GM19328 (cell line): ENCODE results near the gene ENG.
"Not testable (repeated sequence)": the region's sequence is repeated elsewhere in the genome, so short reads cannot be mapped to it uniquely, and the experiment has no call there.

Source experiments
- ATAC-seq: cut with Tn5 transposase; IDR thresholded peaks from one replicate; pipeline ENCODE4 v1.9.1; 2021; ENCODE audit warnings: mild to moderate bottlenecking, moderate library complexity; ENCODE audit not compliant: unreplicated experiment

The ENG gene

DNA sequence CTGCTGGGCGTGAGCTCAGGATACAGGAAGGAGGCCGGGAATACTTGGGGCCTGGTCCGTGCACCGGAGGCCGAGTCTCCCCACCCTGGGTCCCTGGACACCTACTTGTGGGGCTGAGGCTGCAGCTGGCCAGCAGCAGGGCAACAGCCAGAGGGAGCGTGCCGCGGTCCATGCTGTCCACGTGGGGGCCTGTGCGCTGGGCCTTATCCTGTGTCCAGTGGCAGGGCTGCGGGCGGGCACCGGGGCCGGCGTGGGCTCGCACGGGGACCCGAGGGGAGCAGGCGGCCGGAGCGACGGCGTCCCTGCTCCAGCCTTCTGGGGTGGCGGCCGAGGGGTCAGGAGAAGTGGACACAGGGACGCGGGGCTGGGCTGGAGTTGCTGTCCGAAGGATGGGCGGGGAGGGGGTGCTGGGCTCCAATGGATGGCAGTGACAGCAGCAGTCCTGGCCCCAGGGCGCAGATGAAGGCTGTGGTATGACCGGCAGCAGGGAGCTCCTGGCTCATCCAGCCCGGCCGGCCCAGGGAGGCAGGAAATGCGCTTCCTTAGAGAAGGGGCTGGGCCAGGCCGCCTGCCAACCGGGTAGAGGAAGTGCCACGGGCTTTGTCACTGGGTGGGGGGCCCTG lies at the start of gene ENG:
ENG (minus strand) TSS at position 475 of the 623 bp plus-strand sequence; CDS start at position 172, 303 bp downstream.
- no peak for ATAC-seq

DNA sequence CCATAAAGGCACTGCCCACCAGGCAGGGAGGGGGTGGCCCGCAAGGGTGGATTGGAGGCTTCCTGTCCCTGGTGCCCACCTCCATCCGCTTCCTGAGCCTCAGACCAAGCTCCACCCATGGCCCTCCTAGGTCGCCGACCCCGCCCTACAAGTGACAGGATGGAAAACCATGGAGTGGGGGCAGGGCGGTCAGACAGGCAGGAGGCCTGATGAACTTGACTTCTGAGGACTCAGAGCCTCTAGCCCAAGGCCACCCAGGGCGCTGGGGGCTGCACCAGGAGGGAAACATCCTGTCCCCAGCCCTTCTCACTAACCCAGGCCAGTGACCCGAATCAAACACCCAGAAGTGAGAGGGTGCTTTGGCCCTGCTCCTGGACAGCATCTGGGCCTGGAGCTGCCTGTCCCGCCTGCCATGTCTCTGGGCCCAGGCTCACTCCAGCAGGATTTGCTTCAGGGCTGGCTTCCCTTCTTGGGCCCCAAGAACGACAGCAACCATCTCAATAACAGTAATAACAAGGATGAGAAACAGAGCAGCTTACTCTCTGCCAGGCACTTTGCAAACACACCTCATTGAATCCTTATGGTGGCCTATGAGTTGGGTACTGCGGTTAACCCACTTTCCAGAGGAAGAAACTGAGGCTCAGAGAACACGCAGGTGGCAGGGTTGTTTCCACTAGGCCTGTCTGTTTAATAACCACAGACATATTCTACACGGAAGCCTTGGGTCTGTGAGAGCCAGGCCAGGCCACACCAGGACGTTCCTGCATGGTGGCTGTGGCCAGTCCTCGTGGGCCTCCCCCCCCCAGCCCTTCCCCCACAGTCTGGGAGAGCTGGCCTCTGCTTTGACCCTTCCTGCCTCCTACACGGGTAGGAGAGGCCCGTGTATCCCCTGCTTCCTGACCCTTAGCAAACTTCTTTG lies 49.4 kb upstream of the ENG start:
- ATAC-seq = no peak

GRCh38 chr9:127899128-127899943 lies 44.9 kb upstream of the ENG start, which contains the start of gene ST6GALNAC6:
Gene ST6GALNAC6, minus strand, starts transcription at chr9:127899603. Its CDS starts 1,622 bp downstream, at chr9:127897981.
- ATAC-seq = peak; percentile 66

- ATAC-seq = no peak
Measured at GRCh38 chr9:127898433-127899127, 44.1 kb upstream of the ENG start.

DNA sequence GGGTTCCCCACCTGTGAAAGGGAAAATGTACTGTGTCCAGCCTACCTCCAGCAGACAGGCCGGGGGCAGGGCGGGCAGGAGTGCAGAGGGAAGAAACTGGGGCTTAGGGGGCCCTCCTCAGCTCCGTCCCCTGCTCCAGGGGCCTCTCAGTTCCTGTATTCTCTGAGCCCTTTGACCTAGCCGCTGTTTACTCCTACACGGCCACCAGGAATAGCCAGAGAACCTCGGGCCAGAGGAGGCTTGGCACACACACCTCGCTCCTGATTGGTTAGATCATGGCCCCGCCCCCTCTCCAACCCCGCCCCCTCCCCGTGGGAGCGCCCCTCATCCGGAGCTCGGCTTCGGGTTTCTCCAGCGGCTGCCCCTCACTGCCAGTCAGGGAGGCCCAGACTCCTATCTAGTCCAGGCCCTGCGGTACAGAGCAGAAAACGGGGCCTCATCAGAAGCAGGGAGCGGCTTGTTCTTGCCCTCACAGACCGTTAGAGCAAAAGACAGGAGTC lies 42.8 kb upstream of the ENG start:
- no peak for ATAC-seq

DNA sequence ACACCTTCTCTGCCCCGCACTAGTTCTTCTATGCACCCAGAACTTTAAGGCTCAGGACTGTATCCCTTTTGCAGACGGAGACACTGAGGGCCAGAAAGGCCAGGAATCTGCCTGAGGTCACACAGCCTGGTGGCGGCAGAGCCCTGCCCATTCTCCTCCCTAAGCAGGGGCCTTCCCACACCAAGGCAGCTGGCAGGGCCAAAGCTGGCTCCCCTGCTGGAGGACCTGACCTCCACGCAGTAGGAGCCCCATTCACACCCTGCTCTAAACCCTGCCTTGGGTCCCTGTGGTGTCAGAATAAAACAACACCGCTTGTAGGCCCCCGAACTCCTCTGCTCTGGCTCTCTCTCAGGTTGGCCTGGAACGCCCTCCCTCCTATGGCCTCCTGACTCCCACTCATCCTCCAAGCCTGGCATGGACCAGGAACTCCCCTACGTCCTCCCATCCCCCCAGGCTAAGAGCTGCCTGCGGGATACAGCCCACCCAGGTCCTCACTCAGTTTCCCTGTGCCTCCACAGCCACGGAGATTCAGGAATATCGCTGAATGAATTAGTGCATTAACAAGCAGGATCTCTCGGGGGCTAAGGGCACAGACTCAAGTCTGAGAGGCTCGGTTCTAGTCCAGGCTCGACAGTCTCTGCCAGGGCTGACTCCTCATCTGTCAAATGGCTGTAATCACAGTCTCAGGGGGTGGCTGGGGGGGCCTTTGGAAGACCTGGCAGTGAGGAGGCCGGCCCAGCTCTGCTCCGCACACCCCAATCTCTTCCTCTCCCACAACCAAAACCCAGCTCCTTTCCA lies 42.1 kb upstream of the ENG start:
- no peak for ATAC-seq

DNA sequence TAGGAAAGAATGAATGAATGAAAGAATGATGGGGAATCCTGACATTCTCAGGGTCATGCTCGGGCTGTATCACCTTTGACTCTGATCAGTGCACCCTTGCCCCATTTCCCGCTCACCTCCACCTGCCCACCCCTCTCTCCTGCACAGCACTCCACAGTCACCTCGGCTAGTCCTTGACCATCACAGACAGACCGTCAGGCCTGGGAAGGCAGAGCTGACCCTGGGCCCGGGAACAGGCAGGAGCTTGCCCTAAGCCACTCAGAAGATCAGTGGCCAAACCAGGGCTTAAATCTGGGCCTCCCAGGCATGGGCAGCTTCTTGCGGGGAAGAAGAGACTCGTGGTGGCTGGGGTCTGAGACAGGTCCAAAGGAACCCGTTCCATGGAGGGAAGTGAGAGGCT lies 41.4 kb upstream of the ENG start:
- ATAC-seq = no peak

DNA sequence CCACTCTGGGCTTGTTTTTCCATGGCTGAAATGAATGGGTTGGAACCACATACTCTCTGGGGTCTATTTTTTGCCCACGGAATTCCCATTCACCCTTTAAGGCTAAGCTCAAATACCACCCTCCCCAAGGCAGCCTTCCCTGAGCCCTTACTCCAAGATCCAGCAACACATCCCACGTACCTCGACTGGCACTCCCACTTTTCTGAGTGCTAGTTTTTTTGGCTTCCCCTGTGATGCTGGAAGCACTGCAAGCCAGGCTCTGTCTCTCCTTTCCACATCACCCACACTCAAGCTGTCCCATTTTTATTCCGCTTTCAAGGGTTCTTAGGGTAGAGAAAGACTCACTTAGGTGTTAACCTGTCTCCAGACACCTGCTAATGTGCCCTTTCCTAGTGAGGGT lies 38.9 kb upstream of the ENG start:
- ATAC-seq = no peak

DNA sequence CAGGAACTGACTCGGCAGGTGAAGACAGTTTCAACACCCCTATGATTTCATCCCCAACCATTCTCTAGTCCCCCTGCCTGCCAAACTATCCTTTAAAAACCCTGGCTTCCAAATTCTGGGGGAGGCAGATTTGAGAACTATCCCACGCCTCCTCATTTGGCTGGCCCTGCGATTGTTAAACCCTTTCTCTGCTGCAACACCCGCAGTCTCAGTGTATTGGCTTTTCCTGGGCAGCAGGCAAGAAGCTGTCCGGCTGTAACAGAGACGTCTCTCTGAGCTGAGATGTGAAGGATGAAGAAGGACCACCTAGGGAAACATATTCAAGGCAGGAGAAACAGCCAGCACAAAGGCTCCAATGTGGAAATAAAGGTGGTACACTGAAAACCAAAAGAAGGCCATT lies 38.4 kb upstream of the ENG start:
- no peak for ATAC-seq

GRCh38 chr9:127890053-127890452 lies 35.6 kb upstream of the ENG start:
- no peak for ATAC-seq

GRCh38 chr9:127887792-127888191 lies 33.3 kb upstream of the ENG start:
- ATAC-seq = no peak

GRCh38 chr9:127886401-127886972 lies 32.0 kb upstream of the ENG start:
- ATAC-seq = no peak

GRCh38 chr9:127885508-127886281 lies 31.2 kb upstream of the ENG start:
- no peak for ATAC-seq

DNA sequence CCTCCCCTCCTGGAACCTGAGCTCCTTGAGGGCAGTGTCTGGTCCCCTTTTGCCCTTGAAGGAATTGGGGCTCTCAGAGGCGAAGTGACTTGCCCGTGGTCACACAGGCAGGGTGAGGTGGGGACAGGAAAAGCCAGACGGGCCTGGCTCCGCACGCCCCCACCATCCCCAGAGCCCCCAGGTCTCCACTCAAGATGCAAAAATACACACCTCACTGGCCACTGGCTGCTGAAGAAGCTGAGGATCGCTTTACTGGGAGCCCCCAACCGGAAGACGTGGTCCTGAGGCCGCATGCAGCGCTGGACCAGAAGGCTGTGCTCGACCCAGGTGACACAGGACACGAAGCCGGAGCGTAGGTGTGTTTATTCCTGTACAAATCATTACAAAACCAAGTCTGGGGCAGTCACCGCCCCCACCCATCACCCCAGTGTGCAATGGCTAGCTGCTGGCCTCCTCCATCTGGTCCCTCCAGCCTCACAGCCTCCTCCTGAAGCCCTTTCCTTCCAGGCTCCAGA lies 30.6 kb upstream of the ENG start:
- no peak for ATAC-seq

- ATAC-seq = no peak
Measured at GRCh38 chr9:127884427-127884911, 30.0 kb upstream of the ENG start.

DNA sequence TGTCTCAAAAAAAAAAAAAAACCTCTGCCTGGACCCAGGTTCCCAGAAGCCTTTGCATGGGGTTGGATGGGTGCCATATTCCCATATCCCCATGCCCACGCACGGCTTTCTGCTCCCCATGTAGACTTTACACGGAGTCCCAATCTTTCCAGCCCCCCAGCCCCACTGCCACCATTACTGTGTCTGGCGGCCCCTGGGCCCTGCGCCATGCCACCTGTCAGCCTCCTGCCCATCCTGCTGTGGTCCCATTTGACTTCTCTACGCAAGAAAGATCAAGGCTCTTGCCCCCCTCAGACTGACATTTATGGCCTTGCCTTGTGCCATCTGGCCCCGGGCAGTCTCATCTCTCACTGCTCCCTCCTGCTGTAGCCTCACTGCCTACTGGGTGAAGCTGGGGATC lies 29.5 kb upstream of the ENG start:
- ATAC-seq = no peak

DNA sequence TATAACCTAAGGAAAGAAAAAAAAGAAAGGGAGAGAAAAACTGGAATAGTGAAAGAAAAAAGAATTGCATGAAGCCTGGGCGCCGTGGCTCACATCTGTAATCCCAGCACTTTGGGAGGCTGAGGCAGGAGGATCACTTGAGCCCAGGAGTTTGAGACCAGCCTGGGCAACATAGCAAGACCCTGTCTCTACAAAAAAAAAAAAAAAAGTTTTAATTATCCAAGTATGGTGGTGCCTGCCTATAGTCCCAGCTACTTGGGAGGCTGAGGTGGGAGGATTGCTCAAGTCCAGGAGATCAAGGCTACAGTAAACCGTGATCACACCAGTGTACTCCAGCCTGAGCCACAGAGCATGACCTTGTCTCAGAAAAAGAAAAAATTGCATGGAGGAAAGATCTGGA lies 27.3 kb upstream of the ENG start:
- not testable (repeated sequence) for ATAC-seq

- ATAC-seq = no peak
Measured at GRCh38 chr9:127880143-127880542, 25.7 kb upstream of the ENG start.
